PC-9 (cell line): ENCODE results near the gene CNTN5.

Experiments
- EZH2 ChIP-seq: fragments of 200-600 bp; sonication (generic); IDR thresholded peaks from 2 replicates; pipeline ENCODE4 v1.8.0; 2017; ENCODE audit warnings: antibody characterized with exemption, low read depth
- TF ChIP-seq, protein P1 (sequence below): fragments of 200-600 bp; sonication (generic); conservative IDR thresholded peaks from 2 replicates; pipeline ENCODE4 v1.6.1; 2017; ENCODE audit warnings: mixed run types, antibody characterized with exemption, mild to moderate bottlenecking, moderate library complexity

DNA sequence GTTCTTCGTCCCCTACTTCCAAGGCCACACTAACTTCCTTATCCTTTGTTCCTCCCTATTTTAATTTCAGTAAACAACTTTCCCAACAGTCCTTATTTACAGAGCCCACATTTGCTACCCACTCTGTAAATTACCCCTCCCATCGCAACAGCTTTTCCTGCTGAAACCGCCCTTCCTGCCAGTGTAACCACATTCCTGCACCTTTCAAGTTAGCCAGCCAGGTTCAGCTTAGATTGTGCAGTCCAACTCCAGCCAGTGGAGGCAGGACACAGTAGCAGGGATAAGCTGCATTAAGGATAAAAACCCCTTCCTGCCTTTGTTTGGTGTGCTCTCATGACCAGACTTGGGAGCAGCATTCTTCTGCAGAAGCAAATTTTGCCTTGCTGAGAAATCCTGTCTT lies 898.0 kb downstream of the CNTN5 start:
- TF ChIP-seq, protein P1, sequence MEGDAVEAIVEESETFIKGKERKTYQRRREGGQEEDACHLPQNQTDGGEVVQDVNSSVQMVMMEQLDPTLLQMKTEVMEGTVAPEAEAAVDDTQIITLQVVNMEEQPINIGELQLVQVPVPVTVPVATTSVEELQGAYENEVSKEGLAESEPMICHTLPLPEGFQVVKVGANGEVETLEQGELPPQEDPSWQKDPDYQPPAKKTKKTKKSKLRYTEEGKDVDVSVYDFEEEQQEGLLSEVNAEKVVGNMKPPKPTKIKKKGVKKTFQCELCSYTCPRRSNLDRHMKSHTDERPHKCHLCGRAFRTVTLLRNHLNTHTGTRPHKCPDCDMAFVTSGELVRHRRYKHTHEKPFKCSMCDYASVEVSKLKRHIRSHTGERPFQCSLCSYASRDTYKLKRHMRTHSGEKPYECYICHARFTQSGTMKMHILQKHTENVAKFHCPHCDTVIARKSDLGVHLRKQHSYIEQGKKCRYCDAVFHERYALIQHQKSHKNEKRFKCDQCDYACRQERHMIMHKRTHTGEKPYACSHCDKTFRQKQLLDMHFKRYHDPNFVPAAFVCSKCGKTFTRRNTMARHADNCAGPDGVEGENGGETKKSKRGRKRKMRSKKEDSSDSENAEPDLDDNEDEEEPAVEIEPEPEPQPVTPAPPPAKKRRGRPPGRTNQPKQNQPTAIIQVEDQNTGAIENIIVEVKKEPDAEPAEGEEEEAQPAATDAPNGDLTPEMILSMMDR: no peak
- no peak for TF ChIP-seq EZH2
